BLaER1 treated with 17β-estradiol and CSF1 and Interleukin-3, amounts not matched to agents 10 nM and 100 nM (cell line): Measurements from ENCODE around the gene AMPD1.
A peak's percentile ranks its signal among the peaks of the same experiment; 100 is the strongest.

Source experiments
- H3K27ac ChIP-seq, 11 experiments: shearing (Covaris generic); formaldehyde crosslinking; 2 replicates each; pipeline ENCODE4 v1.8.1; 2022
- H3K27me3 ChIP-seq, 11 experiments: shearing (Covaris generic); formaldehyde crosslinking; 2 replicates each; pipeline ENCODE4 v1.8.1; 2022
- H3K36me3 ChIP-seq, 11 experiments: shearing (Covaris generic); formaldehyde crosslinking; 2 replicates each; pipeline ENCODE4 v1.8.1; 2022
- H3K4me1 ChIP-seq, 10 experiments: shearing (Covaris generic); formaldehyde crosslinking; 2 replicates each; pipeline ENCODE4 v1.8.1; 2022
- H3K4me2 ChIP-seq, 11 experiments: shearing (Covaris generic); formaldehyde crosslinking; 2 replicates each; pipeline ENCODE4 v1.8.1; 2022
- H3K4me3 ChIP-seq, 10 experiments: shearing (Covaris generic); formaldehyde crosslinking; 2 replicates each; pipeline ENCODE4 v1.8.1; 2022
- H3K9ac ChIP-seq, 11 experiments: shearing (Covaris generic); formaldehyde crosslinking; 2 replicates each; pipeline ENCODE4 v1.8.1; 2022
- H3K9me3 ChIP-seq, 11 experiments: shearing (Covaris generic); formaldehyde crosslinking; replicated peaks in 1 of 11; 2 replicates each; pipeline ENCODE4 v1.8.1; 2022
- H4K20me1 ChIP-seq, 11 experiments: shearing (Covaris generic); formaldehyde crosslinking; 2 replicates each; pipeline ENCODE4 v1.8.1; 2022
- Cebpa-rat ChIP-seq, 11 experiments: shearing (Covaris generic); IDR thresholded peaks; 2 replicates each; pipeline ENCODE4 v1.8.1; 2022

AMPD1 gene

DNA sequence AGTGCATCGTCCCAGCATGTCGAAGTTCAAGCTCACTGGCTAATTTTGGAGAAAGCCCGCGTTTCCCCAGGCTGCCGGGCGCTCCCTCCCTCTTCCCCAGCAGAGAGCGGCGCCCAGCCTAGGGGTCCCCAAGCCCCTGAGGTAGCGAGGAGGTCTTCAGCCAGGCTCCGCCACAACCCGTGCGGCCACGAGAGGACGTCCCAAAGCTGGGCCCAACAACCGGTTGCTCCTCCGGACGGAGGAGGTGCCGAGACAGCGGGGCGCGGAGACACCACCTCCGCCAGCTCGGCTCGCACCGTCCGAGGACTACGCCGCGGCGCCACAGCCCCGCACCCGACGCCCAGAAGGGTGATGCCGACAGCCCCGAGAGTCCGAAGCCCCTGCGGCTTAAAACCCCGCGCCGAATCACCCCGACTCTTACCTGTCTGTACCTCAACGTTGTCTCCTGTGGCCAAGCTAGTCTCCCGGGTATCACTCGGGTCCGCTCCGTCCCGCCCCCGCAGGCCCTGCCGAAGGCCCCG, 25.7 kb downstream of the AMPD1 start, which contains the start of gene DENND2C:
DENND2C (minus strand) TSS at position 488 of the 521 bp plus-strand sequence. CDS start 44,065 bp downstream, outside the sequence.
- H3K4me2 ChIP-seq = peak within 1 kb of the TSS; percentile 90 to 98 (median 95)
- H3K4me3 ChIP-seq = peak within 1 kb of the TSS; percentile 59 to 82 (median 73)
- peaks cover 2 to 16% (median 11%) of the 10 kb centered on the region in 11 experiments; a peak in 18 of 22 replicates for H3K27me3 ChIP-seq
- peaks cover 4 to 13% (median 9%) of the 10 kb centered on the region in 10 experiments; a peak in 12 of 20 replicates for H3K4me1 ChIP-seq
- H3K36me3 ChIP-seq = no peaks in the 10 kb centered on the region
- H4K20me1 ChIP-seq = no peaks in the 10 kb centered on the region
- H3K9ac ChIP-seq = peak within 1 kb of the TSS; percentile 55 to 83 (median 75); a peak in 21 of 22 replicates
- peak within 1 kb of the TSS in 4 of 11 experiments; percentile 21 to 66 (median 54); a peak in 9 of 22 replicates for H3K27ac ChIP-seq
- TF ChIP-seq Cebpa-rat (IDR thresholded peaks at IDR 0.05) = no peak
- no peaks in the 10 kb centered on the region for H3K9me3 ChIP-seq

DNA sequence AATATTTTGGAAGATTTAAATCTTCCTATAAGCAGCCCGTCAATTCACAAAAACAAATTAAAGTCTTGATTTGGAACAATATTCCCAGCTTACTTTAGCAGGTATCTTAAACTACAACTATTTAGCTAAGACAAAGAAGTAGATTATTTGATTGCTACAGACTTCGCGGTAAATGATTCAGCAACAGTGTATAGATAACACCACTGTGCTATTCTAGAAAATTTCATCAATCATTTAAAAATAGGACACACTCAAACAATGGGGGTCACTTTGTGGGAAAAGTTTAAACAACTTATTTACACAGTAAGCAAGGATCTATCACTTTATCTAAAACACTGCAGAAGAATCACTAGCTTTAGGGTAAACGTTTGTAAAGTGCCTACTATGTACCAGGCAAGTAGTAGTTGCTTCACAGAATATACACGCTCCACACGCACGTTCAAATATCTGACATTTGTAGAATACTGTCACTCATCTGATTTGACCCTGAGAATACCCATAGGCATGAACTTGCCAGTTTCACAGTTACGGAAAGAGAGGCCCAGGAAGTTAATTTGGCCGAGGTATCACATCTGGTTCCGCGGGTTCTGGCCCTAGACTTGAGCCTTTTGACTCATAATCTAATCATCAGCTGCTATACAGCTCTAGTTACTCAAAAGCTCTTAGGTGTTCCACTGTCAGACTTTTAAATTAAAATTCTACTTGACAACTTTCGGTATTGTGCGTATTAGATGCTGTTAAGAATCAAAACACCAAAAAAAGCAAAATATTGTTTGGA, 26.4 kb downstream of the AMPD1 start:
- Histone ChIP-seq H3K27ac (peak overlapping the region in 3 of 11 experiments; percentile 54 to 66 (median 55); a peak in 5 of 22 replicates), H4K20me1 (no peaks in the 10 kb centered on the region), H3K9ac (peak overlapping the region; percentile 55 to 83 (median 75); a peak in 21 of 22 replicates), H3K27me3 (peaks cover 2 to 16% (median 11%) of the 10 kb centered on the region in 11 experiments; a peak in 18 of 22 replicates), H3K4me2 (peak overlapping the region; percentile 85 to 97 (median 92)), H3K9me3 (no peaks in the 10 kb centered on the region), H3K4me1 (peaks cover 4 to 13% (median 9%) of the 10 kb centered on the region in 10 experiments; a peak in 12 of 20 replicates), H3K4me3 (peak overlapping the region; percentile 59 to 82 (median 73)), H3K36me3 (no peaks in the 10 kb centered on the region)
- TF ChIP-seq Cebpa-rat (IDR thresholded peaks at IDR 0.05) = no peak

DNA sequence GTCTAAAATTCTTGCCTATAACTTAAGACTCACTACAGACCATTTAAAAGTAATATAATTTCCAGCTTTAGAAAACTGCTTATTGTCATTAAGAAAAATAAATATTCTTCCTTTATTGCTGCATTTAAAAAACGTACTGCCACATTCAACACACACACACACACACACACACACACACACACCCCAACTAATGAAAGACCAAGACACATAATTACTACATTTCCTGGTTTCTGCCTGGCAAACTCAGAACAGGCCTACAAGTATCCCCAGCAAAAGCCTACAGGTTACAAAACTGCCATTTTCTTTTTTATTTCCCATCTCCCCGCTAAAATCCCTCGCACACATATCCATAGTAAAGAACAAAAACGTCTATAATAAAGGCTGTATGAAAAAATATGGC, 27.0 kb downstream of the AMPD1 start:
- Histone ChIP-seq H3K4me2 (no peak overlapping the region), H3K9me3 (no peaks in the 10 kb centered on the region), H4K20me1 (no peaks in the 10 kb centered on the region), H3K36me3 (no peaks in the 10 kb centered on the region), H3K9ac (no peak overlapping the region), H3K27me3 (peaks cover 2 to 16% (median 11%) of the 10 kb centered on the region in 11 experiments; a peak in 18 of 22 replicates), H3K4me3 (no peak overlapping the region), H3K27ac (no peak overlapping the region), H3K4me1 (peaks cover 4 to 13% (median 9%) of the 10 kb centered on the region in 10 experiments; a peak in 12 of 20 replicates)
- no peak for TF ChIP-seq Cebpa-rat (IDR thresholded peaks at IDR 0.05)

DNA sequence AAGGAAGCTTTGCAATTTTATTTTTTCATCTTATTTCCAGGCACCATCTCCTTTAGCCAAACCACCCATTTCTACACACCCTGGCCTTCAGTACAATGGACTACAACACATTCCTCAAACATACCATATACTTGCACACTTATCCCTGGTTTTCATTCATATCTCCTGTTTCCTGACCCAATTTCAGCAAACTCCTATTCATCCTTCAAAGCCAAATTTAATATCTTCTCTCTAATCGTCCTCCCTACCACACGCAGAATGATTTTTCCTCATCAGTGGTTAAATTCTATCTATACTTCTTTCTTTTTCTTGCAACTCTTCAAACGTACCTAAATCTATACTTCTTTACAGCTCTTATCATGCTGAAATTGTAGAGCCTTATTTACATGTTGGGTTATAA, 28.4 kb downstream of the AMPD1 start:
- TF ChIP-seq Cebpa-rat (IDR thresholded peaks at IDR 0.05) = no peak
- no peak overlapping the region for H3K27ac ChIP-seq

DNA sequence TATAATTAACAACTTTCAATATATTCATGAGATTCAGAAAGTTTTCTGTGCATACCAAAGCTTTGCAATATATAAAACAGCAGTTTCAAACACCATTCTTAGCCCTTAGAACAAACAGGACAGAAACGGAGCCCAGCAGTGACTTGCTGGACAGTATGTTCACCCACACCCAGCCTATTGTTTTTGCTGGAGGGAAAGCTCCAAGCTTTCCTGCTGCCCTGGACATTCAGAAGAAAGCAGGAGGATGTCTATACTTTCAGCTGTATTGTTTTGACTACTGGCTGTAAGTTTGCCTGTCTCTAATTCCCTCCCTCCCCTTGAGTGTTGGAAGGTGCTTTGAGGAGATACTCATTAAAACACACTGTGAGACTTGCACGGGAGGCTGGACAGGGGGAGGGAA, 35.1 kb downstream of the AMPD1 start:
- Histone ChIP-seq H3K9ac (no peak overlapping the region), H4K20me1 (no peaks in the 10 kb centered on the region), H3K4me1 (peaks cover 0 to 5% (median 0%) of the 10 kb centered on the region in 10 experiments; a peak in 1 of 20 replicates), H3K4me2 (peak overlapping the region in 1 of 11 experiments; percentile 13; a peak in 1 of 22 replicates), H3K9me3 (no peaks in the 10 kb centered on the region), H3K4me3 (no peak overlapping the region), H3K27me3 (no peaks in the 10 kb centered on the region), H3K27ac (no peak overlapping the region), H3K36me3 (no peaks in the 10 kb centered on the region)
- TF ChIP-seq Cebpa-rat (IDR thresholded peaks at IDR 0.05) = no peak

More for the DNA sequence above, 28.4 kb downstream of the AMPD1 start:
- Histone ChIP-seq H3K4me3 (no peak overlapping the region), H4K20me1 (no peaks in the 10 kb centered on the region), H3K36me3 (no peaks in the 10 kb centered on the region), H3K27me3 (peaks cover 2 to 16% (median 11%) of the 10 kb centered on the region in 11 experiments; a peak in 18 of 22 replicates), H3K4me1 (peaks cover 4 to 13% (median 9%) of the 10 kb centered on the region in 10 experiments; a peak in 12 of 20 replicates), H3K4me2 (no peak overlapping the region), H3K9ac (no peak overlapping the region), H3K9me3 (no peaks in the 10 kb centered on the region)

DNA sequence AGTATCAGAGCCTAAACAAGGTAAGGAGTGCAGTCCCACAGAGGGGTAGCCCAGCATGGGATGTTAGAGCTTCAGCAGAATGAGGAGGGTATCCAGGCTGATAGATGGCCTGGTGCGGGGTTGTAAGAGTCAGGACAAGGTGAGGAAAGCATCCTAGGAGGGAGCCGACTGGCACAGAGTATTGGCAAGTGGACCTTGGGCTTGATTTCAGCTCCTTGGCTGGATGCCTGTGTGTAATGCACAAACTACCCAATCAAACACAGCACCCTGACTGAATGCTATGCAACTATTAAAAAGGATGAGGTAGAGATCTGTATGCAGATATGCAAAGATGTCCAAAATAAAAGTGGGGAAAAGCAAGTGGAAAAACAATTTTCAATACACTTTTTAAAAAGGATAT, 43.5 kb downstream of the AMPD1 start:
- no peak overlapping the region for H3K9ac ChIP-seq
- TF ChIP-seq Cebpa-rat (IDR thresholded peaks at IDR 0.05) = no peak

DNA sequence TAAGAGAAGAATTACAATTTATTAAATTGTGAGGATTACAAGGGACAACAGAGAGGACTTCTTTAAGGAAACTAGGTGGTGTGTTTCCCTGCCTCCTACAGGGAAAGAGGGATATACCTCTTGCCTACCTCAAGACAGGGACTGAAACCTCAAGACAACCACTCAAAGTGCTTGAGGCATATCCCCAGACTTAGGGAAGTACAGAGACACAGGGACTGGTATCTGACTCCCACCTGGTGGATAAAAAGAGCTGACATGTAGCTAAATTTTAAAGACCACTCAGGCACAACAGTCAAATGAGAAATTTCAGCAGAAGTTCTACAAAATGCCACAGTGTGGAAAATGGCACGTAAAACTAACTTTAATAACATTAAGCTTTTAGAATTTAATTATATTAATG, 46.8 kb downstream of the AMPD1 start:
- Histone ChIP-seq H4K20me1 (no peaks in the 10 kb centered on the region), H3K9ac (no peak overlapping the region), H3K4me1 (no peaks in the 10 kb centered on the region), H3K36me3 (no peaks in the 10 kb centered on the region), H3K27me3 (no peaks in the 10 kb centered on the region), H3K4me3 (no peak overlapping the region), H3K27ac (no peak overlapping the region), H3K9me3 (no peaks in the 10 kb centered on the region), H3K4me2 (no peak overlapping the region)
- TF ChIP-seq Cebpa-rat (IDR thresholded peaks at IDR 0.05) = no peak

More for the DNA sequence above, 43.5 kb downstream of the AMPD1 start:
- Histone ChIP-seq H3K4me2 (no peak overlapping the region), H3K4me3 (no peak overlapping the region), H4K20me1 (no peaks in the 10 kb centered on the region), H3K4me1 (no peaks in the 10 kb centered on the region), H3K9me3 (no peaks in the 10 kb centered on the region), H3K27me3 (no peaks in the 10 kb centered on the region), H3K36me3 (no peaks in the 10 kb centered on the region), H3K27ac (no peak overlapping the region)

DNA sequence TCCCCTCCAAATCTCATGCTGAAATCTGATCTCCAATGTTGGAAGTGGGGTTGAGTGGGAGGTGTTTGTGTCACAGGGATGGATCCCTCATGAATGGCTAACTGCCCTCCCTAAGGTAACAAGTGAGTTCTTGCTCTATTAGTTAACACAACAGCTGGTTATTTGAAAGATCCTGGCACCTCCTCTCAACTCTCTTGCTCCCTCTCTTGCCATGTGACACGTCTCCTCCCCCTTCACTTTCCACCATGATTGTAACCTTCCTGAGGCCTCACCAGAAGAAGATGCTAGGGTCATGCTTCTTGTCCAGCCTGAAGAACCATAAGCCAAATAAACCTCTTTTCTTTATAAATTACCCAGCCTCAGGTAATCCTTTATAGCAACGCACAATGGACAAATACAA, 54.0 kb downstream of the AMPD1 start:
- Histone ChIP-seq H3K4me2 (no peak overlapping the region), H3K27me3 (no peaks in the 10 kb centered on the region), H3K27ac (no peak overlapping the region), H3K4me3 (no peak overlapping the region), H3K4me1 (no peaks in the 10 kb centered on the region), H4K20me1 (no peaks in the 10 kb centered on the region), H3K9ac (no peak overlapping the region), H3K36me3 (no peaks in the 10 kb centered on the region), H3K9me3 (no peaks in the 10 kb centered on the region)
- TF ChIP-seq Cebpa-rat (IDR thresholded peaks at IDR 0.05) = no peak

DNA sequence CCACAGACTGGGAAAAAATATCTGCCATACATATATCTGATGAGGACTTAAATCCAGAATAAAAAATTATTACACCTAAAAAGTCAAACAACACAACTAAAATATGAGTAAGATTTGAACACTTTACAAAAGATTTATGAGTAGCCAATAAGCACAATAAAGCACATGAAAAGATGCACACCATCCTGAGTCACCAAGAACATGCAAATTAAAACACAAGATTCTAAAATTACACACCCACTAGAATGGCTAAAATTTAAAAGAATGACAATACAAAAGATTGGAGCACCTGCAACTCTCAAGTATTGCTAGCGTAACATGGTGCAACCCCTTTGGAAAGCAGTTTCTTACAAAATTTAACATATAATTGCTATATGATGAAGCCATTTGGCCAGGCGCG, 56.4 kb downstream of the AMPD1 start:
- Histone ChIP-seq H3K9me3 (no peaks in the 10 kb centered on the region), H4K20me1 (no peaks in the 10 kb centered on the region), H3K27ac (no peak overlapping the region), H3K9ac (no peak overlapping the region), H3K4me1 (no peaks in the 10 kb centered on the region), H3K27me3 (no peaks in the 10 kb centered on the region), H3K36me3 (no peaks in the 10 kb centered on the region), H3K4me2 (no peak overlapping the region), H3K4me3 (no peak overlapping the region)
- no peak for TF ChIP-seq Cebpa-rat (IDR thresholded peaks at IDR 0.05)
